Activated CD8-positive, alpha-beta memory T cell treated with anti-CD3 and anti-CD28 coated beads, Interleukin-2, amount 50 U/mL, for 24 hours (primary cell): ENCODE measurements around the gene COPS7A.

Experiments
- DNase-seq: peaks from one replicate; pipeline ENCODE4 v3.0.0-alpha.2; 2020; ENCODE audit errors: extremely low read depth

COPS7A gene

DNA sequence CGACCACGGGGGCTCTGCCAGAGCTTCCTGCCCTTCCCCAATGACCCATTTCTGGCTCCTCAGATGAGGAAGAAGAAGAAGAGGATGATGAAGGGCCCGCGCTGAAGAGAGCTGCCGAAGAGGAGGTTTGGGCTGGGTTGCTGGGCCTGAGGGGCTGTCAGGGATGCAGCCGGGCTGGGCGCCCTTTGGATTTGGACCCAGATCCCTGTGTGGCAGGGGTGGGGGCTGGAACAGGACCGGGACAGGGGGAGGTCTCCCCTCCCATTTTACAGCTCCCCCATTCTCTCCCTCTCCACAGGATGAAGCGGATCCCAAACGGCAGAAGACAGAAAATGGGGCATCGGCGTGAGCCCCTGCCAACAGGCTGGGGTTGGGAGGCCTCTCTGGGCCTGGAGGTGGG is 46.2 kb downstream of the COPS7A start:
- DNase-seq = no peak

- no peak for DNase-seq
Observed at GRCh38 chr12:6770600-6770999, 46.8 kb downstream of the COPS7A start.

DNA sequence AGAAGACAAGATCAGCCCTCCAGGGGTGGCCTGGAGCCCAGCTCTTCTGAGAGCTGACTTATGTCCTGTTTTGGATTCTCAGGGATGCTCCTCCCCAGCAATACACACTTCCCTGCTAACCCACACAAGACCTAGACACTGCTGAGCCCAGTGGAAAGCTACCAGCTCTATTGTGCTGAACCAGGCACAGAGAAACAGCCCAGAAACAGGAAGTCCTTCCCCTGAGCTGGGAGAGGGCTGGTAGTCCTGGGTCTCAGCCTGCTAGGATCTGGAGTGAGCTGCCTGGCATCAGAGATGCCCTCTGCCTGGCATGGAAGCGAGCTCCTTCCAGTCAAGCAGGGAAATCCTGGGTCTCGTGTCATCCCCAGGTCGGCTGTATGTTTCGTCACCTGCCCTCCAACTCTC is 47.2 kb downstream of the COPS7A start:
- no peak for DNase-seq

DNA sequence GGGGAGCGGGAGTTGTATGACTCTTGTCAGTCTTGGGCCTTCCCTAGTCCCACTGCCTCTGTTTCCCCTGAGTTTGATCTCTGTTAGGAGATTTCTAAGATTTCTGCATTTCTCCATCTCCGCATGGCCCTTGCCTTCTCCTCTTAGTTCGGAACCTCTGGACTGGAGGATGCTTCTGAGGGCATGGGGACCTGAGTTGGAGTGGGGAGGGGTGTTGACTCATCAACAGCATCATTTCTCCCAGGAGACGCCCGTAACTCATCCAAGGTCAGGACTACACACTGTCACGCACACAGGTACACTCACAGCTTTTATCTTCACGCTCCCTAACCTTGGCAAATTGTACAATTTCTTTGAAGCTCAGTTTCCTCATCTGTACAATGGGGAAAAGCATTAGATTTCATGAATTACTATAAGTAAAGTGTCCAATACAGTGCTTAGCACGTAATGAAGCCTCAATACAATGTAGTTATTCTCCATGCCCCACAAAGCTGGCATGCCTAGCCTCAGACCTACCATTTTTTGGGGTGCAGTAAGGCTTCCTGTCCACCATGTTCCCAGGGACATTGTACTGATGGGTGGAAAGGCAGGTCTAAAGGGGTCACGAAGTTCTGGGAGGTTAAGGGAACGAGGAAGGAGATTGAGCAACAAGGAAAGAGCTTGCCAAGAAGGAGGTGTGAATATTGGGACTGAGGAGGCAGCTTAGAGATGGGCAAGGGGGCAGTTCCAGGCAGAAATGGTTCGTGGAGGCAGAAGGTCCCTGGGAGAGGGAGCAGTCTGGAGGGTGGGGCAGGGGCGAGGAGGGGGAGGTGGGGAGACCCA is 47.9 kb downstream of the COPS7A start:
- no peak for DNase-seq

DNA sequence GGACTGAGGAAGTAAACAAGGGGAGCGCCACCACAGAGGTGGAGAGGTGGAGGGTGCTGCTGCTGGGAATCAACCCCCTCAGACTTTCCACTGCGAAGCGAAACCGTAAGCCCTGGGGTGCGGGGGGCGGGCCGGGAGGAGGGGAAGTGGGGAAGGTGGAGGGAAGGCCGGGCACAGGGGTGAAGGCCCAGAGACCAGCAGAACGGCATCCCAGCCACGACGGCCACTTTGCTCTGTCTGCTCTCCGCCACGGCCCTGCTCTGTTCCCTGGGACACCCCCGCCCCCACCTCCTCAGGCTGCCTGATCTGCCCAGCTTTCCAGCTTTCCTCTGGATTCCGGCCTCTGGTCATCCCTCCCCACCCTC is 48.5 kb downstream of the COPS7A start, which contains the start of gene LAG3:
Gene LAG3, plus strand, starts transcription at position 190 of the 365 bp plus-strand sequence. CDS start 333 bp downstream, outside the sequence.
- DNase-seq = no peak

DNA sequence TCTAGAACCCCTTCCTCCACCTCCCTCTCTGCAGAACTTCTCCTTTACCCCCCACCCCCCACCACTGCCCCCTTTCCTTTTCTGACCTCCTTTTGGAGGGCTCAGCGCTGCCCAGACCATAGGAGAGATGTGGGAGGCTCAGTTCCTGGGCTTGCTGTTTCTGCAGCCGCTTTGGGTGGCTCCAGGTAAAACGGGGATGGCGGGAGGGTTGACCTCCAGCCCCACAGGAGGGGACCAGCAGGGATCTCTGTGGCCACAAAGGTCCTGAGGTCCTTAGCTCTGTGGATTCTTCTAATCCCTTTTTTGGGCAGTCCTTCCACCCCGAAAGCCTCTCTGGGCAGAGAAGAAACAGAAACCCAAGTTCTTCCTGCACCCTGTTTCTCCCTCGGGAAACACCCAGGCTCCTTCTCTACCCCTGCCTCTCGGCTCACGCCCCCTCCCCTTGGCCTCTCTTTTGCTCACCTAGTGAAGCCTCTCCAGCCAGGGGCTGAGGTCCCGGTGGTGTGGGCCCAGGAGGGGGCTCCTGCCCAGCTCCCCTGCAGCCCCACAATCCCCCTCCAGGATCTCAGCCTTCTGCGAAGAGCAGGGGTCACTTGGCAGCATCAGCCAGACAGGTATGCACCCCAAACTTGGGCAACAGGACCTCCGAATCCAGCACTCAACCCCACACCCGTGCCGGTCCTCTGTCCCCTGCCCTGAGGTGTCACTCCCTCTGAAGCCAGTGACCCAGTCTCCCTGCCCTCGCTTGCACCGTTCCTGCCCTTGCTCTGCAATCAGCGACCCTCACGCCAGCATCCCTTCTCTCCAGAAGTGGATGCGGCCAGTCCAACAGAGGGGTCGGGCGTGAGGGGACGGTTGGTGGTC is 49.1 kb downstream of the COPS7A start:
- DNase-seq = no peak

- DNase-seq = peak; percentile 54
Observed at GRCh38 chr12:6773590-6774351, 49.9 kb downstream of the COPS7A start.

DNA sequence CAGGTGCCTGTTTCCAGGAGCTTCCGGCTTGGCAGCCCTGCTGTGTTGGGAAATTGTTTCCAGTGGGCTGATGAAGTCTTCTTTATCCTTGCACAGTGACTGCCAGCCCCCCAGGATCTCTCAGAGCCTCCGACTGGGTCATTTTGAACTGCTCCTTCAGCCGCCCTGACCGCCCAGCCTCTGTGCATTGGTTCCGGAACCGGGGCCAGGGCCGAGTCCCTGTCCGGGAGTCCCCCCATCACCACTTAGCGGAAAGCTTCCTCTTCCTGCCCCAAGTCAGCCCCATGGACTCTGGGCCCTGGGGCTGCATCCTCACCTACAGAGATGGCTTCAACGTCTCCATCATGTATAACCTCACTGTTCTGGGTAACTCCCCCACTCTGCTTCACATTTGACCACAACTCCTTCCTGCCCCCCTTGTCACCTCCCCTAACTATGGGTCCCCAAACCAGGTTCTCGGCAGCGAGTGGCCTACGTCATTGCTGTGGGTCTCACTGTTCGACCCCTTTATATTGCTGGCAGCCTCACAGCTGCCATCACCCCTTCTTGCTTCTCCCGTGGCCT is 50.7 kb downstream of the COPS7A start:
- DNase-seq = no peak

GRCh38 chr12:6775185-6776174 is 51.6 kb downstream of the COPS7A start:
- no peak for DNase-seq

- no peak for DNase-seq
Observed at GRCh38 chr12:6777386-6777785, 53.5 kb downstream of the COPS7A start.

GRCh38 chr12:6778217-6778573 is 54.3 kb downstream of the COPS7A start:
- DNase-seq = no peak

GRCh38 chr12:6778574-6779550 is 55.0 kb downstream of the COPS7A start:
- peak; percentile 77 for DNase-seq

DNA sequence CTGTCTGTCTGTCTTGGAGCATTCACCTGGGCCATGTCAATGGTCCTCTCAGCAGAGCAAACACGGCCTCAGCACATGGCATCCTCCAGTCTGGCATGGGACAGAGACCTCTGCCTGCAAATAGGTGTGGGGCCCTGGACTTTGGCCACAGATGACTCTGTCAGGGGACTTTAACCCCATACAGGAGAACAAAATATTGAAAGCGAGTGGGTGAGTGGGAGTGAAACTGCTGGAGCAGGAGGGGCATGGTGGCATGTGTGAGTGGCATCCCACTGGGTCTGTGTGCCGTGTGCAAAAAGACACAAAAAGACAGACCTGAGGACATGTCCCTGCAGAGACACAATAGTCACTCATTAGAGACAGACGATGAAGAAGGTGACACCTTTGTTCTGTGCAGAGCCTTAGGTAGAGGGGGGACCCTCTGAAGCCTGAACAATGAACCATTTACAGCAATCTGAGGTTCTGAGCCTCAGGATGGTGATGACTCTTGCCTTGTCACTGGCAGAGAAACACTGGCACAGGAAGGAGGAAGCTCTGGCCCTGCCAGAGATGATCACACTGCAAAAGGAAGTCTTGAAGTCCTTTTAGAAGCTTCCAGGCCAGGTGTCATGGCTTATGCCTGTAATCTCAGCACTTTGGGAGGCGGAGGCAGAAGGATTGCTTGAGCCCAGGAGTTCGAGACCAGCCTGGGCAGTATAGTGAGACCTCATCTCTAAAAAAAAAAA is 56.0 kb downstream of the COPS7A start:
- DNase-seq = no peak

GRCh38 chr12:6780573-6780972 is 56.7 kb downstream of the COPS7A start:
- no peak for DNase-seq
